Hepatocyte (in vitro differentiated cells): ENCODE results near the gene SPINK8.

Experiments
- EZH2 ChIP-seq: fragments of 200-600 bp; sonication (generic); IDR thresholded peaks from 2 replicates; pipeline ENCODE4 v1.6.1; 2016; ENCODE audit warnings: antibody characterized with exemption, mild to moderate bottlenecking, borderline replicate concordance
- EZH2phosphoT487 ChIP-seq: fragments of 200-600 bp; sonication (generic); IDR thresholded peaks from one replicate; pipeline ENCODE4 v1.6.1; 2018; ENCODE audit warnings: antibody characterized with exemption, mild to moderate bottlenecking, low read depth, moderate library complexity; ENCODE audit not compliant: unreplicated experiment, severe bottlenecking
- TF ChIP-seq, protein P1 (sequence below): fragments of 200-600 bp; sonication (generic); IDR thresholded peaks from 2 replicates; pipeline ENCODE4 v1.5.1; 2016; ENCODE audit warnings: antibody characterized with exemption, mild to moderate bottlenecking; ENCODE audit not compliant: poor library complexity

GRCh38 chr3:48364840-48365239, 31.4 kb upstream of the SPINK8 start:
- TF ChIP-seq EZH2phosphoT487: no peak
- TF ChIP-seq, protein P1, sequence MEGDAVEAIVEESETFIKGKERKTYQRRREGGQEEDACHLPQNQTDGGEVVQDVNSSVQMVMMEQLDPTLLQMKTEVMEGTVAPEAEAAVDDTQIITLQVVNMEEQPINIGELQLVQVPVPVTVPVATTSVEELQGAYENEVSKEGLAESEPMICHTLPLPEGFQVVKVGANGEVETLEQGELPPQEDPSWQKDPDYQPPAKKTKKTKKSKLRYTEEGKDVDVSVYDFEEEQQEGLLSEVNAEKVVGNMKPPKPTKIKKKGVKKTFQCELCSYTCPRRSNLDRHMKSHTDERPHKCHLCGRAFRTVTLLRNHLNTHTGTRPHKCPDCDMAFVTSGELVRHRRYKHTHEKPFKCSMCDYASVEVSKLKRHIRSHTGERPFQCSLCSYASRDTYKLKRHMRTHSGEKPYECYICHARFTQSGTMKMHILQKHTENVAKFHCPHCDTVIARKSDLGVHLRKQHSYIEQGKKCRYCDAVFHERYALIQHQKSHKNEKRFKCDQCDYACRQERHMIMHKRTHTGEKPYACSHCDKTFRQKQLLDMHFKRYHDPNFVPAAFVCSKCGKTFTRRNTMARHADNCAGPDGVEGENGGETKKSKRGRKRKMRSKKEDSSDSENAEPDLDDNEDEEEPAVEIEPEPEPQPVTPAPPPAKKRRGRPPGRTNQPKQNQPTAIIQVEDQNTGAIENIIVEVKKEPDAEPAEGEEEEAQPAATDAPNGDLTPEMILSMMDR: no peak
- no peak for TF ChIP-seq EZH2
